Fibroblast of villous mesenchyme (primary cell): ENCODE data around the gene PRR35. TPM values are rescaled to one million over a fixed set of nuclear protein-coding genes. Genes with fewer than 3 reads are reported as not detected.

Source experiments
- DNase-seq: peaks from one replicate; pipeline ENCODE4 v3.0.0-alpha.2; 2010; ENCODE audit warnings: low read depth
- H3K4me3 ChIP-seq: 2 replicates; pipeline ENCODE4 v1.5.1; 2011; ENCODE audit warnings: low read depth, mild to moderate bottlenecking, low read length
- total RNA-seq: library from RNA; depleted of rRNA; stranded (reverse); fragments of >200 nt; gene quantifications from 2 replicates; pipeline ENCODE4 v1.2.3, GENCODE V29; 2012
- TF ChIP-seq, protein P1 (sequence below): IDR thresholded peaks from 2 replicates; pipeline ENCODE4 v1.5.1; 2012; ENCODE audit warnings: low read depth, mild to moderate bottlenecking, low read length; ENCODE audit not compliant: insufficient read depth

The PRR35 gene
- total RNA-seq, 1 donor: not detected

DNA sequence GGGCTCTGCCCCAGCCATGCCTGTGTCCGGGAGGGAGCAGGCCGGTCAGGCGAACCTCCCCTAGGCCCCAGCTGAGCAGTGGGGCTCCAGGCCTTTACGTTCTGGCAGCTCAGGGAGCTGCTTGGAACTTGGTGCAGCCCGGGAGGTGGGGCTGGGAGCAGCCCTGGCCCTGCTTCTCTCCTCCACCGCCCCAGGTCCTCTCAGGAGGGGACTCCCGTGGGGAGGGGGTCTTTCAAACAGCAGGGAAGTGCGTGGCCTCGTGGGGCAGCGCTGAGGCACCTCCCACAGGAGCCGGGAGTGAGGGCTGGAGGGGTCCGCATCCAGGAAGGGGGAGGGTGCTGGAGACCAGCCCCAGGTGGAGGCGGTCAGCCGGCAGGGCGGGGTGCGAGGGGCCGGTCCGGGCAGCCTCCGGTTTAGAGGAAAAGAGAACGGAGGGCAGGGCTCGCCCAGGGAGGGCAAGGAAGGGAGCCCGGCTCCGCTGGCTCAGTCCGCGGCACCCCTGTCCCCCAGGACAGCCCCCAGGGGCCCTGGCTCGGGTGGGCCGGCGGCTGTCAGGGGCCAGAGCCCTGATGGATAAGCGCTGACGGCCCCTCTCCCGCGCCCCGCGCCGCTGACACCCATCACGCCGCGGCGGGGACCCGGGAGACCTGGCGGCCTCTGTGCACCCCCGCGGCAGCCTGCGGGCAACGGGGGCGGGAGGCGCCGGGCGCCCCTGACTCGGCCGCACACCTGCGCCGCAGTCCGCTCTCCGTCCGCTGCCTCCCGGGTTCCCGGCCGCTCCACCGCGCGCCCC lies 587 bp upstream of the PRR35 start:
- no peak overlapping the region for H3K4me3 ChIP-seq
- DNase-seq: no peak
- TF ChIP-seq, protein P1, sequence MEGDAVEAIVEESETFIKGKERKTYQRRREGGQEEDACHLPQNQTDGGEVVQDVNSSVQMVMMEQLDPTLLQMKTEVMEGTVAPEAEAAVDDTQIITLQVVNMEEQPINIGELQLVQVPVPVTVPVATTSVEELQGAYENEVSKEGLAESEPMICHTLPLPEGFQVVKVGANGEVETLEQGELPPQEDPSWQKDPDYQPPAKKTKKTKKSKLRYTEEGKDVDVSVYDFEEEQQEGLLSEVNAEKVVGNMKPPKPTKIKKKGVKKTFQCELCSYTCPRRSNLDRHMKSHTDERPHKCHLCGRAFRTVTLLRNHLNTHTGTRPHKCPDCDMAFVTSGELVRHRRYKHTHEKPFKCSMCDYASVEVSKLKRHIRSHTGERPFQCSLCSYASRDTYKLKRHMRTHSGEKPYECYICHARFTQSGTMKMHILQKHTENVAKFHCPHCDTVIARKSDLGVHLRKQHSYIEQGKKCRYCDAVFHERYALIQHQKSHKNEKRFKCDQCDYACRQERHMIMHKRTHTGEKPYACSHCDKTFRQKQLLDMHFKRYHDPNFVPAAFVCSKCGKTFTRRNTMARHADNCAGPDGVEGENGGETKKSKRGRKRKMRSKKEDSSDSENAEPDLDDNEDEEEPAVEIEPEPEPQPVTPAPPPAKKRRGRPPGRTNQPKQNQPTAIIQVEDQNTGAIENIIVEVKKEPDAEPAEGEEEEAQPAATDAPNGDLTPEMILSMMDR: no peak

DNA sequence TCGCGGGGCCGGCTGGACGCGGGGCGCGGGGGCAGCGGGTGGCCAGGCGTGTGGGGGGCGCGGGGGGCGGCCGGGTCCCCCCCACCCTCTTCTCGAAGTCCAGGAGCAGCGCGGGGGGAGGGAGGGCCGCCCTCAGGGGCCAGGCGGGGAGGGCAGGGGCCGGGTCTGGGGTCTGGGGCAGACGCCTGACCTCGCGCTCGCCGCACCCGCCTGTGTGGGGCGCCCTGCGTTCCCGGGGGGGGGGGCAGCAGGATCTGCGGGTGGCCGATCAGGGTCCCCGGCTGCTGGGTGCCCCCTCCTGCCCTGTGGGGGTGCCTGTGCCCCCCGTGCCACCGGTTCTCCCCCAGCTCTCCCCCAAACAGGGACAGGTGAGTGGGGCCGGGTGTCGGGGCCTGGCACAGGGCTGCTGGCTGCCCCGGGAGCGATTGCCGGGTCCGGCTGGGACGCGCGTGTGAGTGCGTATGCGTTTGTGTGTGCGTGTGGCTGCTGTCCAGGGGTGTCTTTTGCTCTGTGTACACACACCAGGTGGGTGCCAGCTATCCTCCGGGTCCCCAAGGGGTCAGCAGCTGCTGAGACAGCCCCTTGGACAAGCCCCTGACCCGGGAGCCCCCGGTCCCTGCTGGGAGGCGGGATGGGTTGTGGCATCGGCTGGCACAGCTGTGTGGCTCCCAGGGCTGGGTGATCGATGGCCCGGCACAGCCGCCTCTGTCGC lies 663 bp downstream of the PRR35 start:
- no peak overlapping the region for H3K4me3 ChIP-seq
- DNase-seq: no peak
- TF ChIP-seq, protein P1: no peak

DNA sequence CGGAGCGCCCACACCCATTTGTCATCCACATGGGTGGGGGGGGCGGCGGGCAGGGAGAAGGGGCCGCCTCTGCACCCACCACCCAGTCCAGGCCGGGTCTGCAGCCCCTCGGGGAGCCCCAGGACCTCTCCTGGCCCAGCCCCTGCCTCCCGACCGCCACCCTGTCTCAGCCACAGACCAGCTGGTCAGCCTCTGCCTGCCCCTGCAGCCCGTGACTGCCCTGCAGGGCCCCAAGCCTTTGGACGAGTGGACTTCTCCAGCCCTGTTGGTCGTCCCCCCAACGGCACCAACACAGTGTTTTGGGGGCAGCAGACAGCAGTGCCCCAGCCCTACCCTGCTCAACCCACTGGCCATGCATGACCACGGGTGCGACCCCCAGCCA lies 1.2 kb downstream of the PRR35 start:
- H3K4me3 ChIP-seq: no peak overlapping the region
- no peak for DNase-seq
- TF ChIP-seq, protein P1: no peak

DNA sequence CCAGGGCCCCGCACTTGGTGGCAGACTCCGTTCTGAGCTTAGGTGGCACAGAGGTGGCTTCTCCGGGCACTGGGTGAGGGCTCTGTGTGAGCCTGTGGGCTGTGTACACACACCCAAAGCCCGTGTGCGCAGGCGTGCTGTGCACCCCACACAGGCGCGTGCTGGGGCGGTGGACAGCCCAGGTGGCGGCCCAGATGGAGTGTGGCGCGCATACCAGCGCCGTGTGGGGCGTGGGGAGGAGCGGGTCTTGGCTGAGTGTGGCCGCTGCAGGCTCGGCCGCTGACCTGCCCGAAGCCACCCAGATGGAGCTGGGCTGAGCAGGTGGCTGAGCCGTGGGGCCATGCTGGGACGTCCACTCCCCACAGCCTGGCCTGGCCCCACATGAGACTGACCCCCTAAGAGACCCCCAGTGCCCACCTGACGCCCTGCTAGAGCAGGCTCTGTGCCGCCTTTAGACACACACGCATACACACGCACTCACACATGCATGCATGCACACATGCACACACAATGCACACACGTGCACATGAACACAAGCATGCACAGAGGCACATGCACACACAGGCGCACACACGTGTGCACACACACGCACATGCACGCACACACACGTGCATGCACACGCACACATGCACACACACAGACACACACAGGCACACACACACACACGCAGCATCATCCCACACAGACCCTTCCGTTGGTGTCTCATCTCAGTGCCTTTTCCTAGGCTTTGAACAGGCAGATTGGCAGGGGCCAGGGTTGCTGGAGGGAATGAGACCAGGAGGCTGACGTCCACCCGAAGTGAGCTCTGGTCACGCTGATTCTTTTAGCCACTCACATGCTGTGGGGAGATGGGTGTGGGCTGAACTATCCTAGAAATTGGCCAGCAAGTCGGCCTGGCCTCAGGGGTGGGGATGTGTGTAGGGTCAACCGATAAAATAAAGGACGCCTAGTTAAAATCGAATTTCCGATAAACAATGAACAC lies 2.1 kb downstream of the PRR35 start:
- TF ChIP-seq, protein P1: no peak
- no peak for DNase-seq
- no peak overlapping the region for H3K4me3 ChIP-seq

DNA sequence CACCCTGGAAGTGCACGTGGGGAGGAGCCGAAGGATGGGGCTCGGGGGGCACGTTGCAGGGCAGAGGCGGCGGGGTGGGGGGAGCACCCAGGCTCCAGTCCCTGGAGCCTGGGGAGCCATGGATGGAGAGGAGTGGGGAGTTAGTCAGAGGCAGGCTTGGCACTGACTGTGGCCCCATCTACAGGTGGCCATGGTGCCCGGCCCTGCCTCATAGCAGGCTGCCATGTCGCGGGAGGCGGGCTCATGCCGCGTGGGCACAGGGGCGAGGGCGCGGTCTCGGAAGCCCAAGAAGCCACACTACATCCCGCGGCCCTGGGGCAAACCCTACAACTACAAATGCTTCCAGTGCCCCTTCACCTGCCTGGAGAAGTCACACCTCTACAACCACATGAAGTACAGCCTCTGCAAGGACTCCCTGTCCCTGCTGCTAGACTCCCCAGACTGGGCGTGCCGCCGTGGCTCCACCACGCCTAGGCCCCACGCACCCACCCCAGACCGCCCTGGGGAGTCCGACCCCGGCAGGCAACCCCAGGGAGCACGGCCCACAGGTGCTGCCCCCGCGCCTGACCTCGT lies 3.0 kb downstream of the PRR35 start:
- no peak overlapping the region for H3K4me3 ChIP-seq
- DNase-seq: no peak
- TF ChIP-seq, protein P1: no peak
